GM23338 (cell line): ENCODE results near the gene SERPINI1. TPM values are rescaled to one million over a fixed set of nuclear protein-coding genes. Genes with fewer than 3 reads are reported as not detected.

Experiments used
- ATAC-seq: fragments of 200-7000 bp; cut with Tn5 transposase; 3 replicates; pipeline ENCODE4 v1.9.1; 2020
- DNase-seq: peaks from one replicate; pipeline ENCODE4 v3.0.0-alpha.2; 2015; ENCODE audit warnings: low spot score
- H2AFZ ChIP-seq: fragments of 200-600 bp; sonication (generic); 2 replicates; pipeline ENCODE4 v1.8.0; 2016; ENCODE audit warnings: antibody characterized with exemption, mild to moderate bottlenecking, moderate library complexity
- H3F3A ChIP-seq: fragments of 200-600 bp; sonication (generic); replicated peaks from 2 replicates; pipeline ENCODE4 v1.8.0; 2017; ENCODE audit warnings: antibody characterized with exemption, mixed run types, low read depth
- H3K27ac ChIP-seq: fragments of 200-600 bp; sonication (generic); 2 replicates; pipeline ENCODE4 v1.6.1; 2016; ENCODE audit warnings: low read depth
- H3K27me3 ChIP-seq: fragments of 200-600 bp; sonication (generic); 2 replicates; pipeline ENCODE4 v1.8.0; 2016; ENCODE audit warnings: mild to moderate bottlenecking, mixed run types, moderate library complexity; ENCODE audit not compliant: insufficient read depth
- H3K36me3 ChIP-seq: fragments of 200-600 bp; sonication (generic); 2 replicates; pipeline ENCODE4 v1.8.0; 2016; ENCODE audit warnings: mild to moderate bottlenecking; ENCODE audit not compliant: insufficient read depth
- H3K4me1 ChIP-seq: fragments of 200-600 bp; sonication (generic); 2 replicates; pipeline ENCODE4 v1.8.0; 2016; ENCODE audit warnings: mild to moderate bottlenecking, moderate library complexity; ENCODE audit not compliant: insufficient read depth
- H3K4me2 ChIP-seq: fragments of 200-600 bp; sonication (generic); 2 replicates; pipeline ENCODE4 v1.7.1; 2017; ENCODE audit warnings: mixed run types
- H3K4me3 ChIP-seq: fragments of 200-600 bp; sonication (generic); 2 replicates; pipeline ENCODE4 v1.6.1; 2016; ENCODE audit warnings: mixed run types
- H3K79me2 ChIP-seq: fragments of 200-600 bp; sonication (generic); replicated peaks from 2 replicates; pipeline ENCODE4 v1.8.0; 2017; ENCODE audit warnings: mild to moderate bottlenecking; ENCODE audit not compliant: insufficient read depth
- H3K9me2 ChIP-seq: fragments of 200-600 bp; sonication (generic); 2 replicates; pipeline ENCODE4 v1.8.0; 2017; ENCODE audit not compliant: insufficient read depth
- H4K20me1 ChIP-seq: fragments of 200-600 bp; sonication (generic); replicated peaks from 2 replicates; pipeline ENCODE4 v1.8.0; 2017; ENCODE audit warnings: mild to moderate bottlenecking; ENCODE audit not compliant: insufficient read depth
- H3K27ac Mint-ChIP-seq: 2 replicates; pipeline ENCODE4 v1.8.0; 2020; ENCODE audit warnings: inconsistent platforms, mild to moderate bottlenecking, moderate library complexity, mixed read lengths
- H3K27me3 Mint-ChIP-seq: 3 replicates; pipeline ENCODE4 v1.8.0; 2022; ENCODE audit warnings: low read depth, mild to moderate bottlenecking, moderate library complexity, mixed read lengths, inconsistent platforms; ENCODE audit not compliant: insufficient read depth, poor library complexity
- H3K36me3 Mint-ChIP-seq: 3 replicates; pipeline ENCODE4 v1.8.0; 2021; ENCODE audit warnings: low read depth, mild to moderate bottlenecking, inconsistent platforms, moderate library complexity, mixed read lengths
- H3K4me1 Mint-ChIP-seq: 3 replicates; pipeline ENCODE4 v1.8.0; 2020; ENCODE audit warnings: mild to moderate bottlenecking, inconsistent platforms, mixed read lengths
- H3K4me3 Mint-ChIP-seq: 3 replicates; pipeline ENCODE4 v1.8.0; 2021; ENCODE audit warnings: moderate library complexity, mild to moderate bottlenecking, inconsistent platforms, mixed read lengths
- H3K9me3 Mint-ChIP-seq: 3 replicates; pipeline ENCODE4 v1.8.0; 2020; ENCODE audit warnings: moderate library complexity, mild to moderate bottlenecking, inconsistent platforms, mixed read lengths
- CREB1 ChIP-seq: fragments of 250-450 bp; sonication (Bioruptor Pico); IDR thresholded peaks from 2 replicates; pipeline ENCODE4 v1.5.0; 2020; ENCODE audit warnings: low read depth, mild to moderate bottlenecking, moderate library complexity
- CTCF ChIP-seq, 2 experiments: fragments of 200-600 bp in 1 of 2; sonication (generic) in 1 of 2; conservative IDR thresholded peaks; 2 replicates each; pipeline versions ENCODE4 v1.5.1 to v1.6.1; 2016 to 2017; ENCODE audit warnings: antibody characterized with exemption in 2 of 2, low read depth in 2 of 2, mild to moderate bottlenecking in 2 of 2, moderate library complexity in 1 of 2
- EZH2 ChIP-seq: fragments of 200-600 bp; sonication (generic); IDR thresholded peaks from one replicate; pipeline ENCODE4 v1.8.0; 2017; ENCODE audit warnings: antibody characterized with exemption, mild to moderate bottlenecking, low read depth; ENCODE audit not compliant: unreplicated experiment
- EZH2phosphoT487 ChIP-seq: fragments of 200-600 bp; sonication (generic); IDR thresholded peaks from one replicate; pipeline ENCODE4 v1.8.1; 2018; ENCODE audit warnings: antibody characterized with exemption; ENCODE audit not compliant: unreplicated experiment
- JUNB ChIP-seq: IDR thresholded peaks from one replicate; pipeline ENCODE4 v1.6.1; 2016; ENCODE audit warnings: antibody characterized with exemption; ENCODE audit not compliant: unreplicated experiment
- NANOG ChIP-seq: IDR thresholded peaks from 2 replicates; pipeline ENCODE4 v1.6.1; 2016; ENCODE audit warnings: antibody characterized with exemption, borderline replicate concordance
- POLR2AphosphoS5 ChIP-seq: IDR thresholded peaks from 2 replicates; pipeline ENCODE4 v1.6.1; 2016; ENCODE audit warnings: antibody characterized with exemption, low read depth
- STAT1 ChIP-seq: IDR thresholded peaks from one replicate; pipeline ENCODE4 v1.6.1; 2016; ENCODE audit warnings: antibody characterized with exemption; ENCODE audit not compliant: unreplicated experiment
- ZNF114 ChIP-seq: fragments of 250-450 bp; sonication (Bioruptor Pico); IDR thresholded peaks from 2 replicates; pipeline ENCODE4 v1.5.0; 2020; ENCODE audit warnings: mild to moderate bottlenecking, moderate library complexity
- ZNF331 ChIP-seq: fragments of 250-450 bp; sonication (Bioruptor Pico); IDR thresholded peaks from 2 replicates; pipeline ENCODE4 v1.5.0; 2020; ENCODE audit warnings: low read depth, mild to moderate bottlenecking, moderate library complexity
- polyA plus RNA-seq: library from polyadenylated mRNA; unstranded; fragments of >200 nt; fragmentation: Nextera tagmentation; extraction: Ambion mirVana; gene quantifications from 2 replicates; pipeline ENCODE4 v1.2.1, GENCODE V29; 2016
- total RNA-seq: library from RNA; depleted of rRNA; stranded (reverse); fragments of >200 nt; shearing (Covaris generic); gene quantifications from 2 replicates; pipeline ENCODE4 v1.2.3, GENCODE V29; 2014
- TF ChIP-seq, protein P1 (sequence below): IDR thresholded peaks from 2 replicates; pipeline ENCODE4 v1.6.1; 2016; ENCODE audit warnings: antibody characterized with exemption
- TF ChIP-seq, protein P2 (sequence below): fragments of 250-450 bp; sonication (Bioruptor Pico); IDR thresholded peaks from 2 replicates; pipeline ENCODE4 v1.5.0; 2020; ENCODE audit warnings: mild to moderate bottlenecking, moderate library complexity

Gene SERPINI1
- total and polyA plus RNA-seq, 2 experiments from 2014 or later, result 9.2 to 26.6 TPM

DNA sequence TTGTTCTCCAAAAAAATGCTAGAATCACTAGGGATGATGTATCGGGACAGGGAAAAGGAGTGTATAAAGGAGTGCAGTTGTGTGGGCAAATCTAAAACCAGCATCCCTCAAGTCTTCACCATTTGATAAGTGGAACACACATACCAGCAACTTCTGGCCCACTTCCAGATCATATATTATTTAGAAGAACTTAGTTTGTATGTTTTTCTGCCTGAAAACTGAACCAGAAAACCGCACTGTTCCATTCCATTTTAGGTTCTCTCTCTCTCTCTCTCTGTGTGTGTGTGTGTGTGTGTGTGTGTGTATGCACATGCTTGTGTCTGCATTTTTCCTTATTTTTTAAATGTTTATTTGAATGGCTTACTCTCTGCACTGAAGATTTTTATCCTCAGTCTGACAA lies 93.5 kb downstream of the SERPINI1 start:
- H3K4me1 Mint-ChIP-seq, result no peaks in the 10 kb centered on the region
- Histone ChIP-seq H3K36me3 (no peaks in the 10 kb centered on the region), H3K27ac (no peak overlapping the region), H4K20me1 (no peaks in the 10 kb centered on the region), H3K4me2 (no peak overlapping the region), H3K79me2 (no peaks in the 10 kb centered on the region), H3K4me1 (no peaks in the 10 kb centered on the region), H3K9me2 (no peaks in the 10 kb centered on the region), H3F3A (no peaks in the 10 kb centered on the region), H2AFZ (no peak overlapping the region), H3K27me3 (no peaks in the 10 kb centered on the region), H3K4me3 (no peak overlapping the region)
- TF ChIP-seq ZNF331 (CRISPR knock-in tag) (no peak), NANOG (no peak)
- TF ChIP-seq, protein P1, sequence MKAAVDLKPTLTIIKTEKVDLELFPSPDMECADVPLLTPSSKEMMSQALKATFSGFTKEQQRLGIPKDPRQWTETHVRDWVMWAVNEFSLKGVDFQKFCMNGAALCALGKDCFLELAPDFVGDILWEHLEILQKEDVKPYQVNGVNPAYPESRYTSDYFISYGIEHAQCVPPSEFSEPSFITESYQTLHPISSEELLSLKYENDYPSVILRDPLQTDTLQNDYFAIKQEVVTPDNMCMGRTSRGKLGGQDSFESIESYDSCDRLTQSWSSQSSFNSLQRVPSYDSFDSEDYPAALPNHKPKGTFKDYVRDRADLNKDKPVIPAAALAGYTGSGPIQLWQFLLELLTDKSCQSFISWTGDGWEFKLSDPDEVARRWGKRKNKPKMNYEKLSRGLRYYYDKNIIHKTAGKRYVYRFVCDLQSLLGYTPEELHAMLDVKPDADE, result no peak
- ATAC-seq (no peak), DNase-seq (no peak)
- H3K27me3 Mint-ChIP-seq, result no peaks in the 10 kb centered on the region
- no peak overlapping the region for H3K4me3 Mint-ChIP-seq
- no peaks in the 10 kb centered on the region for H3K9me3 Mint-ChIP-seq
- H3K36me3 Mint-ChIP-seq, result no peaks in the 10 kb centered on the region
- H3K27ac Mint-ChIP-seq, result no peak overlapping the region

DNA sequence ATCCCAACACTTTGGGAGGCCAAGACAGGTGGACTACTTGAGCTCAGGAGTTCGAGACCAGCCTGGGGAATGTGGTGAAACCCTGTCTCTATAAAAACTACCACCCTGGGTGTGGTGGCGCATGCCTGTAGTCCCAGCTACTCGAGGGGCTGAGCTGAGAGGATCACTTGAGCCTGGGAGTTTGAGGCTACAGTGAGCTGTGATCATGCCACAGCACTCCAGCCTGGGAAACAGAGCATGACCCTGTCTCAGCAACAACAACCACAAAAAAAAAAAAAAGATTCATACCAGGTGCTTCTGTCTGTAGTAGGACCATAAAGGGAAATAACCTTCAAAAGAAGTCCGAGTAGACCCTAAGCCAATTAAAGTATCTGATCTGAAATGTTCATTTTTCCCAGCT lies 94.5 kb downstream of the SERPINI1 start:
- peak; percentile 53 for ATAC-seq
- Histone ChIP-seq H4K20me1 (no peaks in the 10 kb centered on the region), H3K4me1 (no peaks in the 10 kb centered on the region), H3K9me2 (no peaks in the 10 kb centered on the region), H2AFZ (no peak overlapping the region), H3K27ac (no peak overlapping the region), H3K27me3 (no peaks in the 10 kb centered on the region), H3K36me3 (no peaks in the 10 kb centered on the region), H3K4me2 (no peak overlapping the region), H3F3A (no peaks in the 10 kb centered on the region), H3K4me3 (no peak overlapping the region), H3K79me2 (no peaks in the 10 kb centered on the region)
- Mint-ChIP-seq H3K36me3 (no peaks in the 10 kb centered on the region), H3K4me1 (no peaks in the 10 kb centered on the region), H3K27me3 (no peaks in the 10 kb centered on the region), H3K27ac (no peak overlapping the region), H3K4me3 (no peak overlapping the region), H3K9me3 (no peaks in the 10 kb centered on the region)
- TF ChIP-seq, protein P2, sequence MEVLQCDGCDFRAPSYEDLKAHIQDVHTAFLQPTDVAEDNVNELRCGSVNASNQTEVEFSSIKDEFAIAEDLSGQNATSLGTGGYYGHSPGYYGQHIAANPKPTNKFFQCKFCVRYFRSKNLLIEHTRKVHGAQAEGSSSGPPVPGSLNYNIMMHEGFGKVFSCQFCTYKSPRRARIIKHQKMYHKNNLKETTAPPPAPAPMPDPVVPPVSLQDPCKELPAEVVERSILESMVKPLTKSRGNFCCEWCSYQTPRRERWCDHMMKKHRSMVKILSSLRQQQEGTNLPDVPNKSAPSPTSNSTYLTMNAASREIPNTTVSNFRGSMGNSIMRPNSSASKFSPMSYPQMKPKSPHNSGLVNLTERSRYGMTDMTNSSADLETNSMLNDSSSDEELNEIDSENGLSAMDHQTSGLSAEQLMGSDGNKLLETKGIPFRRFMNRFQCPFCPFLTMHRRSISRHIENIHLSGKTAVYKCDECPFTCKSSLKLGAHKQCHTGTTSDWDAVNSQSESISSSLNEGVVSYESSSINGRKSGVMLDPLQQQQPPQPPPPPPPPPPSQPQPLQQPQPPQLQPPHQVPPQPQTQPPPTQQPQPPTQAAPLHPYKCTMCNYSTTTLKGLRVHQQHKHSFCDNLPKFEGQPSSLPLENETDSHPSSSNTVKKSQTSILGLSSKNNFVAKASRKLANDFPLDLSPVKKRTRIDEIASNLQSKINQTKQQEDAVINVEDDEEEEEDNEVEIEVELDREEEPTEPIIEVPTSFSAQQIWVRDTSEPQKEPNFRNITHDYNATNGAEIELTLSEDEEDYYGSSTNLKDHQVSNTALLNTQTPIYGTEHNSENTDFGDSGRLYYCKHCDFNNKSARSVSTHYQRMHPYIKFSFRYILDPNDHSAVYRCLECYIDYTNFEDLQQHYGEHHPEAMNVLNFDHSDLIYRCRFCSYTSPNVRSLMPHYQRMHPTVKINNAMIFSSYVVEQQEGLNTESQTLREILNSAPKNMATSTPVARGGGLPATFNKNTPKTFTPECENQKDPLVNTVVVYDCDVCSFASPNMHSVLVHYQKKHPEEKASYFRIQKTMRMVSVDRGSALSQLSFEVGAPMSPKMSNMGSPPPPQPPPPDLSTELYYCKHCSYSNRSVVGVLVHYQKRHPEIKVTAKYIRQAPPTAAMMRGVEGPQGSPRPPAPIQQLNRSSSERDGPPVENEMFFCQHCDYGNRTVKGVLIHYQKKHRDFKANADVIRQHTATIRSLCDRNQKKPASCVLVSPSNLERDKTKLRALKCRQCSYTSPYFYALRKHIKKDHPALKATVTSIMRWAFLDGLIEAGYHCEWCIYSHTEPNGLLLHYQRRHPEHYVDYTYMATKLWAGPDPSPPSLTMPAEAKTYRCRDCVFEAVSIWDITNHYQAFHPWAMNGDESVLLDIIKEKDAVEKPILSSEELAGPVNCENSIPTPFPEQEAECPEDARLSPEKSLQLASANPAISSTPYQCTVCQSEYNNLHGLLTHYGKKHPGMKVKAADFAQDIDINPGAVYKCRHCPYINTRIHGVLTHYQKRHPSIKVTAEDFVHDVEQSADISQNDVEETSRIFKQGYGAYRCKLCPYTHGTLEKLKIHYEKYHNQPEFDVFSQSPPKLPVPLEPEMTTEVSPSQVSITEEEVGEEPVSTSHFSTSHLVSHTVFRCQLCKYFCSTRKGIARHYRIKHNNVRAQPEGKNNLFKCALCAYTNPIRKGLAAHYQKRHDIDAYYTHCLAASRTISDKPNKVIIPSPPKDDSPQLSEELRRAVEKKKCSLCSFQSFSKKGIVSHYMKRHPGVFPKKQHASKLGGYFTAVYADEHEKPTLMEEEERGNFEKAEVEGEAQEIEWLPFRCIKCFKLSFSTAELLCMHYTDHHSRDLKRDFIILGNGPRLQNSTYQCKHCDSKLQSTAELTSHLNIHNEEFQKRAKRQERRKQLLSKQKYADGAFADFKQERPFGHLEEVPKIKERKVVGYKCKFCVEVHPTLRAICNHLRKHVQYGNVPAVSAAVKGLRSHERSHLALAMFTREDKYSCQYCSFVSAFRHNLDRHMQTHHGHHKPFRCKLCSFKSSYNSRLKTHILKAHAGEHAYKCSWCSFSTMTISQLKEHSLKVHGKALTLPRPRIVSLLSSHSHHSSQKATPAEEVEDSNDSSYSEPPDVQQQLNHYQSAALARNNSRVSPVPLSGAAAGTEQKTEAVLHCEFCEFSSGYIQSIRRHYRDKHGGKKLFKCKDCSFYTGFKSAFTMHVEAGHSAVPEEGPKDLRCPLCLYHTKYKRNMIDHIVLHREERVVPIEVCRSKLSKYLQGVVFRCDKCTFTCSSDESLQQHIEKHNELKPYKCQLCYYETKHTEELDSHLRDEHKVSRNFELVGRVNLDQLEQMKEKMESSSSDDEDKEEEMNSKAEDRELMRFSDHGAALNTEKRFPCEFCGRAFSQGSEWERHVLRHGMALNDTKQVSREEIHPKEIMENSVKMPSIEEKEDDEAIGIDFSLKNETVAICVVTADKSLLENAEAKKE, result no peak
- TF ChIP-seq JUNB (no peak), ZNF331 (CRISPR knock-in tag) (no peak), CTCF (conservative IDR thresholded peaks at IDR 0.05; ENCODE audit: low read depth in 2 of 2) (no peak), CREB1 (CRISPR knock-in tag) (no peak), NANOG (no peak), EZH2phosphoT487 (no peak), STAT1 (no peak), POLR2AphosphoS5 (no peak), ZNF114 (CRISPR knock-in tag) (no peak), EZH2 (no peak)
- no peak for DNase-seq
